ENCODE measurements around the gene CRIP1.

CRIP1 gene

DNA sequence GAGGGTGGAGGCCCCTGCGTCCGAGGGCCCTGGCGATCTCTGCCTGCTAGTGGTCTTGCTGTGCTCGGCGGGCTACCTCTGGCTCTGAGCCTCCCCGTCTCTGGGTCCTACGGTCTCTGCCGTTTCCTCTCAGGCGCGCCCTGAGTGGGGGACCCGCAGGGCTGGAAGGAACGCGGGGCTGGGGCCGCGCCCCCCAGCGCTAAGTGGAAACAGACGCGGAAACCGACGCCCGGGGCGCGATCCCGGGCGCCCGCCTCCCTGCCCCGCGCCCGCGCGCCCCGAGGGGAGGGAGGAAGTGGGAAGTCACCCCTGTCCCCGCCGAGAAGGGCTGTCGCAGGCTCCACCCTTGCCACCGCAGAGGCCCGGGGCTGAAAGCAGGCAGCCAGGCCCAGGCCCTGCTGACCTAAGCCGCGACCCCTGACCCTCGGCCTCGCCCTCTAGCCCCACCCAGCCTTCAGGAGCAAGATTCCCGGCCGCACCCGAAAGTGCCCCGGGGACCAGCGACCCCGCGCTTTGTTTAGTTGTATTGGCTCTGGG, 831 bp downstream of the CRIP1 start:
- H4K20me1 ChIP-seq (ENCODE audit: insufficient read depth, low read length), result peaks cover 9% of the 10 kb centered on the region

DNA sequence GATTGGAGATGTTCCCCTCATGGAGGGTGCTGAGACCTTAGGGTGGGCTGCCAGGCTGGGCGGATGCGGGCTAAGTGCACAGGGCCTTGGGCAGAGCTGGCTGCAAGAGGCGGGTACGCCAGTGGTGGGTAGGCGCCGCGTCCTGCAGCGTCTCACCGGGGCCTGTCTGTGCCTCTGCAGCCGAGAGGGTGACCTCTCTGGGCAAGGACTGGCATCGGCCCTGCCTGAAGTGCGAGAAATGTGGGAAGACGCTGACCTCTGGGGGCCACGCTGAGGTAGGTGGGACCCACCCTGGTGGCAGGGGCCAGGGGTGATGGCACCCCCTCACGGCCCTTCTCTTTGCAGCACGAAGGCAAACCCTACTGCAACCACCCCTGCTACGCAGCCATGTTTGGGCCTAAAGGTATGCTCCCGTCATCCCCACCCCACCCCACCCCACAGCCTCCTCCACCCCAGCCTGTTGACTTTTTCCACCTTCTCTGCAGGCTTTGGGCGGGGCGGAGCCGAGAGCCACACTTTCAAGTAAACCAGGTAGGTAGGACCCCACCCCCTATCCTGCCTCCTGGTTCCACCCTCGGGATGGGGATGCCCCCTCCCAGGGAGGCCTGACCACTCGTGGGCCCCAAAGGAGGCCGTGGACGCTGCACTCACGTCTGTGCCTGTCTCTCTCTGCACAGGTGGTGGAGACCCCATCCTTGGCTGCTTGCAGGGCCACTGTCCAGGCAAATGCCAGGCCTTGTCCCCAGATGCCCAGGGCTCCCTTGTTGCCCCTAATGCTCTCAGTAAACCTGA, 1.5 kb downstream of the CRIP1 start:
- TF ChIP-seq EZH2phosphoT487 (IDR thresholded peaks at IDR 0.05; ENCODE audit: low read depth), result no peak
- TF ChIP-seq, protein P1, sequence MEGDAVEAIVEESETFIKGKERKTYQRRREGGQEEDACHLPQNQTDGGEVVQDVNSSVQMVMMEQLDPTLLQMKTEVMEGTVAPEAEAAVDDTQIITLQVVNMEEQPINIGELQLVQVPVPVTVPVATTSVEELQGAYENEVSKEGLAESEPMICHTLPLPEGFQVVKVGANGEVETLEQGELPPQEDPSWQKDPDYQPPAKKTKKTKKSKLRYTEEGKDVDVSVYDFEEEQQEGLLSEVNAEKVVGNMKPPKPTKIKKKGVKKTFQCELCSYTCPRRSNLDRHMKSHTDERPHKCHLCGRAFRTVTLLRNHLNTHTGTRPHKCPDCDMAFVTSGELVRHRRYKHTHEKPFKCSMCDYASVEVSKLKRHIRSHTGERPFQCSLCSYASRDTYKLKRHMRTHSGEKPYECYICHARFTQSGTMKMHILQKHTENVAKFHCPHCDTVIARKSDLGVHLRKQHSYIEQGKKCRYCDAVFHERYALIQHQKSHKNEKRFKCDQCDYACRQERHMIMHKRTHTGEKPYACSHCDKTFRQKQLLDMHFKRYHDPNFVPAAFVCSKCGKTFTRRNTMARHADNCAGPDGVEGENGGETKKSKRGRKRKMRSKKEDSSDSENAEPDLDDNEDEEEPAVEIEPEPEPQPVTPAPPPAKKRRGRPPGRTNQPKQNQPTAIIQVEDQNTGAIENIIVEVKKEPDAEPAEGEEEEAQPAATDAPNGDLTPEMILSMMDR (IDR thresholded peaks at IDR 0.05; ENCODE audit: low read depth, low read length), result peak; percentile 7; the same call in 1 of the 2 replicates
- Histone ChIP-seq H3K4me1 (ENCODE audit: low read length) (peaks cover 33% of the 10 kb centered on the region), H4K20me1 (ENCODE audit: insufficient read depth, low read length) (peaks cover 11% of the 10 kb centered on the region), H3K79me2 (ENCODE audit: low read length) (peaks cover 21% of the 10 kb centered on the region), H3K4me3 (ENCODE audit: low read length) (peak overlapping the region; percentile 92), H3K9ac (ENCODE audit: low read length) (peak overlapping the region; percentile 97), H3K27ac (ENCODE audit: low read length) (peak overlapping the region; percentile 58), H3K36me3 (replicated peaks; ENCODE audit: low read depth, low read length) (peaks cover 3% of the 10 kb centered on the region), H3K9me3 (ENCODE audit: insufficient read depth, low read length) (no peaks in the 10 kb centered on the region), H2AFZ (ENCODE audit: low read depth, low read length) (no peak overlapping the region), H3K4me2 (ENCODE audit: low read length) (peak overlapping the region; percentile 93), H3K27me3 (ENCODE audit: low read depth, low read length) (peaks cover 9% of the 10 kb centered on the region)

More for the DNA sequence above, 831 bp downstream of the CRIP1 start:
- H3K4me2 ChIP-seq (ENCODE audit: low read length), result peak overlapping the region; percentile 93
- TF ChIP-seq EZH2phosphoT487 (IDR thresholded peaks at IDR 0.05; ENCODE audit: low read depth), result no peak
- TF ChIP-seq, protein P1 (IDR thresholded peaks at IDR 0.05; ENCODE audit: low read depth, low read length), result no peak
- peak overlapping the region; percentile 58 for H3K27ac ChIP-seq (ENCODE audit: low read length)
- H3K4me3 ChIP-seq (ENCODE audit: low read length), result peak overlapping the region; percentile 92
- H3K9me3 ChIP-seq (ENCODE audit: insufficient read depth, low read length), result no peaks in the 10 kb centered on the region
- peaks cover under 1% of the 10 kb centered on the region for H3K36me3 ChIP-seq (replicated peaks; ENCODE audit: low read depth, low read length)
- peak overlapping the region; percentile 97 for H3K9ac ChIP-seq (ENCODE audit: low read length)
- peaks cover 33% of the 10 kb centered on the region for H3K4me1 ChIP-seq (ENCODE audit: low read length)
- peaks cover 20% of the 10 kb centered on the region for H3K79me2 ChIP-seq (ENCODE audit: low read length)
- peaks cover 9% of the 10 kb centered on the region for H3K27me3 ChIP-seq (ENCODE audit: low read depth, low read length)
- no peak overlapping the region; the same call in 1 of the 2 replicates for H2AFZ ChIP-seq (ENCODE audit: low read depth, low read length)

DNA sequence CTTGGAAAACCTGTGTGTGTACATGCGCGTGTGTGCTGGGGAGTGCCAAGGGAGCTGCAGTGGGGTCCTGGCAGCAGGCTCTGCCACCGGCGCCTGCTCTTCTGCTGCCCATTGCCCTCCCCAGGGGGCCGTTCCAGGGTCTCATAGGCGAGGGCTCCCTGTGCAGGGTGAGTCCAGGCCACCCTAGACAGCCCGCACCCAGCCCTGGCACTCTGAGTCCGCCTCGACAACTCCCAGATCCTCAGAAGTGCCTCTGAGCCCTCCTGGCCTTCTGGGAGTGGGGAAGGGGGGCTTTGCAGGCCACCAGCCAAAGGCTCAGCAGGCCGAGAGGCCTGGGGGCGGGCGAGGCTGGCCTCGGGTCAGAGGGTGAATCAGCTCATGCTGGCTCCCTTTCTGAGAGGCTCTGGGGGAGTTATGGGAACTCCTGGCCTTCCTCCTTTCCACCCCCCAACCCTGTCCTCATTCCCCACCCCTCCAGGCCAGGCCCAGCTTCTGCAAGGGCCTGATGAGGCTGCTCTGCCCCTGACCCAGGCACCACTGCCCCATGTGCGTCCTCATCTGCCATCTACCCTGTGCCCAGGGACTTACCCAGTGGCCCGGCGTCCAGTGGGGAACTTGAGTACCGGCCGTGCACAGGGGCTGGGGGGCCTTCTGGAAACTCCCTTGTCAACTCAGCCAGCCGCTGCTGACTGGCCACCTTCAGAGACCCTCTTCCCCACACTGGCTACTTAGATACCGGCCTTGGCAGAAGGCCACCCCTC, 2.3 kb downstream of the CRIP1 start:
- peak overlapping the region; percentile 63 for H3K27ac ChIP-seq (ENCODE audit: low read length)
- H3K27me3 ChIP-seq (ENCODE audit: low read depth, low read length), result peaks cover 9% of the 10 kb centered on the region
- peak overlapping the region; percentile 93 for H3K4me2 ChIP-seq (ENCODE audit: low read length)
- H3K9ac ChIP-seq (ENCODE audit: low read length), result peak overlapping the region; percentile 86
- TF ChIP-seq, protein P1 (IDR thresholded peaks at IDR 0.05; ENCODE audit: low read depth, low read length), result no peak
- TF ChIP-seq EZH2phosphoT487 (IDR thresholded peaks at IDR 0.05; ENCODE audit: low read depth), result no peak
- H4K20me1 ChIP-seq (ENCODE audit: insufficient read depth, low read length), result peaks cover 11% of the 10 kb centered on the region
- H3K9me3 ChIP-seq (ENCODE audit: insufficient read depth, low read length), result no peaks in the 10 kb centered on the region
- peak overlapping the region; percentile 92 for H3K4me3 ChIP-seq (ENCODE audit: low read length)
- H2AFZ ChIP-seq (ENCODE audit: low read depth, low read length), result no peak overlapping the region
- H3K79me2 ChIP-seq (ENCODE audit: low read length), result peaks cover 21% of the 10 kb centered on the region
- peaks cover 3% of the 10 kb centered on the region for H3K36me3 ChIP-seq (replicated peaks; ENCODE audit: low read depth, low read length)
- H3K4me1 ChIP-seq (ENCODE audit: low read length), result peaks cover 33% of the 10 kb centered on the region

Data from OCI-LY3 (cell line).